HCT116 (cell line): Measurements from ENCODE around the gene RHEBL1. TPM values are rescaled to one million over a fixed set of nuclear protein-coding genes. Genes with fewer than 3 reads are reported as not detected.

Experiments used
- ATAC-seq: fragments of 200-7000 bp; cut with Tn5 transposase; 2 replicates; pipeline ENCODE4 v1.9.1; 2020; ENCODE audit warnings: mild to moderate bottlenecking, moderate library complexity
- BruUV-seq: library from RNA; stranded (reverse); fragments of 400-500 nt; replicated peaks from 2 replicates; lab custom pipeline; 2021; lab: Mats Ljungman, UMichigan
- CTCF ChIA-PET: fragments of 300-600 bp; sonication (Branson Sonifier 250); formaldehyde crosslinking; loops from one replicate; lab custom pipeline; 2021; ENCODE audit warnings: antibody characterized with exemption; lab: Charles Lee
- POLR2A ChIA-PET: fragments of 300-600, 350-600 bp; sonication (Branson Sonifier 250); formaldehyde crosslinking; loops from one replicate; lab custom pipeline; 2021; ENCODE audit warnings: antibody characterized with exemption; lab: Charles Lee
- RAD21 ChIA-PET, 2 experiments: fragments of 300-600 bp; sonication (Branson Sonifier 250); formaldehyde crosslinking; loops; one replicate each; lab custom pipeline; 2023; ENCODE audit warnings: low total read pairs in 2 of 2; ENCODE audit not compliant: uncharacterized antibody in 2 of 2, unreplicated experiment in 2 of 2, low non-redundant PET in 1 of 2; lab: Charles Lee
- DNase-seq: peaks from one replicate; pipeline ENCODE4 v3.0.0-alpha.2; 2010; ENCODE audit warnings: low read depth, low spot score
- H2AFZ ChIP-seq: fragments of 200-600 bp; shearing (Covaris generic), sonication (generic); 2 replicates; pipeline ENCODE4 v1.6.1; 2017; ENCODE audit warnings: low read depth, mixed run types, mixed read lengths, antibody characterized with exemption, low read length; ENCODE audit not compliant: poor library complexity, severe bottlenecking
- H3K27ac ChIP-seq: 2 replicates; pipeline ENCODE4 v1.5.1; 2012; ENCODE audit warnings: low read depth, low read length
- H3K27me3 ChIP-seq: fragments of 200-600 bp; sonication (generic); 2 replicates; pipeline ENCODE4 v1.6.1; 2016; ENCODE audit warnings: mixed run types, low read length, mixed read lengths; ENCODE audit not compliant: insufficient read depth
- H3K36me3 ChIP-seq, 2 experiments: fragments of 200-500 bp in 1 of 2; fragments of 200-600 bp in 1 of 2; sonication (Bioruptor generic) in 1 of 2; sonication (generic) in 1 of 2; 2 replicates each; pipeline versions ENCODE4 v1.5.1 to v1.6.1; 2014 to 2016; ENCODE audit warnings: low read length in 2 of 2, inconsistent platforms in 1 of 2, mixed read lengths in 1 of 2, mixed run types in 1 of 2; ENCODE audit not compliant: insufficient read depth in 2 of 2, control insufficient read depth in 1 of 2
- H3K4me1 ChIP-seq, 2 experiments: fragments of 200-600 bp in 1 of 2; sonication (generic) in 1 of 2; 2 replicates each; pipeline versions ENCODE4 v1.5.1 to v1.6.1; 2012 to 2017; ENCODE audit warnings: low read length in 2 of 2, inconsistent platforms in 1 of 2, mild to moderate bottlenecking in 1 of 2, mixed read lengths in 1 of 2, mixed run types in 1 of 2, moderate library complexity in 1 of 2; ENCODE audit not compliant: insufficient read depth in 2 of 2, control insufficient read depth in 1 of 2
- H3K4me2 ChIP-seq: fragments of 200-600 bp; sonication (generic); 2 replicates; pipeline ENCODE4 v1.6.1; 2017; ENCODE audit warnings: mixed run types, low read length, mixed read lengths
- H3K4me3 ChIP-seq, 2 experiments: fragments of 200-600 bp in 1 of 2; sonication (generic) in 1 of 2; replicated peaks in 1 of 2; 2 replicates each; pipeline ENCODE4 v1.5.1; 2011 to 2016; ENCODE audit warnings: low read length in 2 of 2, control low read depth in 1 of 2, low read depth in 1 of 2, mild to moderate bottlenecking in 1 of 2, mixed read lengths in 1 of 2, mixed run types in 1 of 2
- H3K79me2 ChIP-seq: fragments of 200-600 bp; sonication (generic); 2 replicates; pipeline ENCODE4 v1.6.1; 2017; ENCODE audit warnings: mild to moderate bottlenecking, mixed run types, low read length, moderate library complexity, mixed read lengths; ENCODE audit not compliant: insufficient read depth
- H3K9ac ChIP-seq: fragments of 200-600 bp; sonication (generic); 2 replicates; pipeline ENCODE4 v1.6.1; 2016; ENCODE audit warnings: low read length, mixed read lengths
- H3K9me2 ChIP-seq: fragments of 200-600 bp; sonication (generic), shearing (Covaris generic); 2 replicates; pipeline ENCODE4 v1.6.1; 2017; ENCODE audit warnings: mixed run types, mild to moderate bottlenecking, moderate library complexity; ENCODE audit not compliant: insufficient read depth
- H3K9me3 ChIP-seq, 2 experiments: fragments of 200-500 bp in 1 of 2; fragments of 200-600 bp in 1 of 2; sonication (Bioruptor generic) in 1 of 2; sonication (generic) in 1 of 2; 2 replicates each; pipeline ENCODE4 v1.6.1; 2014 to 2017; ENCODE audit warnings: low read length in 2 of 2, mixed read lengths in 2 of 2, inconsistent platforms in 1 of 2, low read depth in 1 of 2, mild to moderate bottlenecking in 1 of 2, mixed run types in 1 of 2, moderate library complexity in 1 of 2; ENCODE audit not compliant: control insufficient read depth in 1 of 2, insufficient read depth in 1 of 2
- H4K20me1 ChIP-seq: fragments of 200-600 bp; sonication (generic), shearing (Covaris generic); 2 replicates; pipeline ENCODE4 v1.6.1; 2017; ENCODE audit warnings: mixed run types, mild to moderate bottlenecking, moderate library complexity; ENCODE audit not compliant: insufficient read depth
- EZH2 ChIP-seq: fragments of 200-600 bp; sonication (generic); IDR thresholded peaks from 2 replicates; pipeline ENCODE4 v1.6.1; 2017; ENCODE audit warnings: antibody characterized with exemption, mixed run types
- EZH2phosphoT487 ChIP-seq: fragments of 200-600 bp; IDR thresholded peaks from 2 replicates; pipeline ENCODE4 v1.6.1; 2018; ENCODE audit warnings: antibody characterized with exemption, borderline replicate concordance
- MAX ChIP-seq: IDR thresholded peaks from 2 replicates; pipeline ENCODE4 v1.6.1; 2012
- POLR2AphosphoS5 ChIP-seq: IDR thresholded peaks from 2 replicates; pipeline ENCODE4 v1.6.1; 2011; ENCODE audit warnings: mild to moderate bottlenecking, low read depth, low read length, moderate library complexity
- SIN3A ChIP-seq: IDR thresholded peaks from 2 replicates; pipeline ENCODE4 v1.6.1; 2012; ENCODE audit warnings: low read depth
- TCF7L2 ChIP-seq: IDR thresholded peaks from 2 replicates; pipeline ENCODE4 v1.7.0; 2011; ENCODE audit warnings: borderline replicate concordance, inconsistent platforms; ENCODE audit not compliant: insufficient read depth, insufficient read length; ENCODE audit errors: extremely low read depth
- YY1 ChIP-seq: IDR thresholded peaks from 2 replicates; pipeline ENCODE4 v1.6.1; 2011; ENCODE audit warnings: low read length, low read depth, moderate library complexity, mild to moderate bottlenecking; ENCODE audit not compliant: insufficient replicate concordance; ENCODE audit errors: extremely low read depth
- ZNF274 ChIP-seq: fragments of 200-500 bp; sonication (Bioruptor generic); IDR thresholded peaks from 2 replicates; pipeline ENCODE4 v1.6.1; 2014; ENCODE audit warnings: mild to moderate bottlenecking, low read depth, low read length, inconsistent platforms
- intact Hi-C: fragments of 100-400 bp; cut with micrococcal nuclease; formaldehyde crosslinking; loops from 2 replicates; pipeline ENCODE4 v1.10.0; 2022
- total RNA-seq: library from RNA; stranded (reverse); gene quantifications from one replicate; pipeline ENCODE4 v1.2.1, GENCODE V29; 2021; ENCODE audit not compliant: unreplicated experiment
- TF ChIP-seq, protein P1 (sequence below), 3 experiments: fragments of 200-600 bp in 1 of 3; sonication (generic) in 1 of 3; IDR thresholded peaks in 2 of 3; conservative IDR thresholded peaks in 1 of 3; 2 replicates each; pipeline ENCODE4 v1.5.1; 2012 to 2017; ENCODE audit warnings: low read depth in 2 of 3, low read length in 2 of 3, antibody characterized with exemption in 1 of 3, borderline replicate concordance in 1 of 3, control low read depth in 1 of 3, mild to moderate bottlenecking in 1 of 3, mixed read lengths in 1 of 3, mixed run types in 1 of 3, moderate library complexity in 1 of 3; ENCODE audit not compliant: insufficient read depth in 1 of 3

The RHEBL1 gene
- total RNA-seq, 1 experiment from 2014 or later = 2.8 TPM

DNA sequence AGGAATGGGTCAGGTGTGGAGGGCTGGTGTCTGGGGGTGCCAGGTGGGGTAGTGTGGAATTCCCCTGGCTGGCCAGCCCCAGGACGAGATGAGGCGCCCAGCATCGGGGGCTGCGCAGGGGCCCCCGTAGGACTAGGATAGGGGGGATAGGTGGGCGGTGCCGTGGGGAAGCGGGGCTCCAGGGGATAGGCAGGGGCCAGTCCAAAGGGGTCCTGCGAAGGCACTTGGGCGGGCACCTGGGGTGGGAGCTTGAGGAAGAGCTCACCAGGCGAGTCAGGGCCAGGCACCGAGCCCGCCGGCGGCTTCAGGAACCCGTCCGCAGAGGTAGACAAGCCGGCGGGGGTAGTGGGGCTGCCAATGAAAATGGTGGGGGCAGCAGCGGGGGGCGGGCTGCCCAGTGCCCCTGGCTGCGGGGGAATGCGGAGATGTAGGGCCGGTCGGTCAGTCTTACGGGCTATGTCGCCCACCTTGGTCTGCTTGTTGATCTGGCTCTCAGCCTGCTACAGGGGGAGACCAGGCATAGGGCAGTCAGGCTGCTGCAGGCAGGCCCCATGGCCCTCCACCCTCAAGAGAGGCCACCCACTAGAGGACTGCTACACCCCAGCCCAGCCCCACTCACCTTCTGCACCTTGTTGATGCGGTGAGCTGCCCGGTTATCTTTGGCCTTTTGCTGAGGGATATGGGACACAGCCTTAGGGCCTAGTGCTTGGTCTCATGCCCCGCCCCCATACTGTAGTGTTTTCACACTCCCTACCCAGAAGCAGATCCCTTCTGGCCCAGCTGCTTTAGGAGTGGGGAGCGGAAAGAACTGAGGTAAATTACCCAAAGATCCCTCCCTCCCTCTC is 28.5 kb downstream of the RHEBL1 start:
- intact Hi-C loops = no loop called here
- ChIA-PET CTCF (interaction anchor here (0.6 kb wide), 1 partner anchor 39 kb away, joined by 4 read pairs; no protein-coding TSS in a partner anchor), POLR2A (no interaction called here), RAD21 (no interaction called here)
- no peaks in the 10 kb centered on the region for H3K9me3 ChIP-seq
- no peaks in the 10 kb centered on the region for H4K20me1 ChIP-seq
- ATAC-seq (no peak), DNase-seq (no peak)
- no peak overlapping the region for H2AFZ ChIP-seq
- H3K4me3 ChIP-seq = no peak overlapping the region
- H3K27me3 ChIP-seq = no peaks in the 10 kb centered on the region
- H3K36me3 ChIP-seq = peaks cover 60 to 79% of the 10 kb centered on the region in 2 experiments; a peak in 3 of 4 replicates
- H3K9me2 ChIP-seq = no peaks in the 10 kb centered on the region
- TF ChIP-seq TCF7L2 (no peak), MAX (no peak), EZH2 (no peak), POLR2AphosphoS5 (no peak), EZH2phosphoT487 (no peak), ZNF274 (no peak), YY1 (no peak), SIN3A (no peak)
- TF ChIP-seq, protein P1, sequence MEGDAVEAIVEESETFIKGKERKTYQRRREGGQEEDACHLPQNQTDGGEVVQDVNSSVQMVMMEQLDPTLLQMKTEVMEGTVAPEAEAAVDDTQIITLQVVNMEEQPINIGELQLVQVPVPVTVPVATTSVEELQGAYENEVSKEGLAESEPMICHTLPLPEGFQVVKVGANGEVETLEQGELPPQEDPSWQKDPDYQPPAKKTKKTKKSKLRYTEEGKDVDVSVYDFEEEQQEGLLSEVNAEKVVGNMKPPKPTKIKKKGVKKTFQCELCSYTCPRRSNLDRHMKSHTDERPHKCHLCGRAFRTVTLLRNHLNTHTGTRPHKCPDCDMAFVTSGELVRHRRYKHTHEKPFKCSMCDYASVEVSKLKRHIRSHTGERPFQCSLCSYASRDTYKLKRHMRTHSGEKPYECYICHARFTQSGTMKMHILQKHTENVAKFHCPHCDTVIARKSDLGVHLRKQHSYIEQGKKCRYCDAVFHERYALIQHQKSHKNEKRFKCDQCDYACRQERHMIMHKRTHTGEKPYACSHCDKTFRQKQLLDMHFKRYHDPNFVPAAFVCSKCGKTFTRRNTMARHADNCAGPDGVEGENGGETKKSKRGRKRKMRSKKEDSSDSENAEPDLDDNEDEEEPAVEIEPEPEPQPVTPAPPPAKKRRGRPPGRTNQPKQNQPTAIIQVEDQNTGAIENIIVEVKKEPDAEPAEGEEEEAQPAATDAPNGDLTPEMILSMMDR (IDR thresholded peaks at IDR 0.05 in 2 of 3, conservative IDR thresholded peaks at IDR 0.05 in 1 of 3; ENCODE audit: borderline replicate concordance in 1 of 3, insufficient read depth in 1 of 3, low read depth in 2 of 3, low read length in 2 of 3) = no peak
- TSS peak; percentile 17 for BruUV-seq
- H3K27ac ChIP-seq = no peak overlapping the region
- no peaks in the 10 kb centered on the region for H3K4me1 ChIP-seq
- H3K4me2 ChIP-seq = no peak overlapping the region
- no peak overlapping the region for H3K9ac ChIP-seq
- no peaks in the 10 kb centered on the region for H3K79me2 ChIP-seq
